ENCODE data around the gene C2CD2L. TPM values are rescaled to one million over a fixed set of nuclear protein-coding genes. Genes with fewer than 3 reads are reported as not detected.

Gene C2CD2L
- total and polyA plus RNA-seq, 2 of the 13 experiments (the other 11 are each of a cell fraction or from before 2014, with no cell fraction given): 3.7 to 5.5 TPM

GRCh38 chr11:119121811-119122124, 14.6 kb downstream of the C2CD2L start (continued):
- TF ChIP-seq FUBP1 (CRISPR knock-in tag; IDR thresholded peaks at IDR 0.05; ENCODE audit: borderline replicate concordance) (no peak), CTCF (CRISPR knock-in tag; IDR thresholded peaks at IDR 0.05) (peak; percentile 15; the same call in 1 of the 2 replicates), ZGPAT (CRISPR knock-in tag; IDR thresholded peaks at IDR 0.05) (no peak), CENPX (CRISPR knock-in tag; IDR thresholded peaks at IDR 0.05) (no peak), ZNF235 (CRISPR knock-in tag; IDR thresholded peaks at IDR 0.05; ENCODE audit: borderline replicate concordance) (0 out of 2 replicates have a peak, but pooled peaks have one; percentile 55), ZFP91 (CRISPR knock-in tag; IDR thresholded peaks at IDR 0.05; ENCODE audit: borderline replicate concordance) (peak; percentile 66; the same call in 1 of the 2 replicates), MEIS1 (CRISPR knock-in tag; IDR thresholded peaks at IDR 0.05; ENCODE audit: borderline replicate concordance) (no peak), SAFB2 (CRISPR knock-in tag; IDR thresholded peaks at IDR 0.05; ENCODE audit: borderline replicate concordance, low read depth) (no peak), BRD4 (CRISPR knock-in tag; IDR thresholded peaks at IDR 0.05) (no peak; the same call in 1 of the 2 replicates), ZFX (CRISPR knock-in tag; IDR thresholded peaks at IDR 0.05; ENCODE audit: low read depth) (no peak), ZNF652 (CRISPR knock-in tag; IDR thresholded peaks at IDR 0.05; ENCODE audit: borderline replicate concordance, low read depth) (no peak), SOX13 (IDR thresholded peaks at IDR 0.05) (no peak), SOX13 (CRISPR knock-in tag; conservative IDR thresholded peaks at IDR 0.05 in 1 of 2, IDR thresholded peaks at IDR 0.05 in 1 of 2) (no peak), ATF7-NPFF (CRISPR knock-in tag; IDR thresholded peaks at IDR 0.05; ENCODE audit: low read depth) (no peak), MED1 (CRISPR knock-in tag; IDR thresholded peaks at IDR 0.05) (no peak), ZNF331 (CRISPR knock-in tag; IDR thresholded peaks at IDR 0.05) (no peak), ZFP90 (CRISPR knock-in tag; IDR thresholded peaks at IDR 0.05; ENCODE audit: borderline replicate concordance) (no peak), ZNF691 (CRISPR knock-in tag; IDR thresholded peaks at IDR 0.05; ENCODE audit: borderline replicate concordance, low read depth) (no peak), ZSCAN31 (CRISPR knock-in tag; IDR thresholded peaks at IDR 0.05; ENCODE audit: low read depth) (no peak), ISL2 (CRISPR knock-in tag; IDR thresholded peaks at IDR 0.05) (no peak), CC2D1A (CRISPR knock-in tag; IDR thresholded peaks at IDR 0.05) (no peak), GATAD2A (CRISPR knock-in tag; IDR thresholded peaks at IDR 0.05) (no peak)

All from HepG2 (cell line).